A549 (cell line): ENCODE measurements around the gene PTPN1. TPM values are rescaled to one million over a fixed set of nuclear protein-coding genes. Genes with fewer than 3 reads are reported as not detected.

Experiments used
- ATAC-seq, 2 experiments: fragments of 200-7000 bp in 1 of 2; fragments of >200 bp in 1 of 2; cut with Nextera tagmentation in 1 of 2; cut with Tn5 transposase in 1 of 2; 3 replicates each; pipeline versions ENCODE4 v1.8.0 to v1.9.1; 2018 to 2020; ENCODE audit warnings: mild to moderate bottlenecking in 1 of 2, moderate library complexity in 1 of 2
- CTCF ChIA-PET: fragments of 300-600 bp; sonication (Branson Sonifier 250); formaldehyde crosslinking; extraction: SDS; loops from one replicate; lab custom pipeline; 2021; ENCODE audit warnings: antibody characterized with exemption, inconsistent platforms; lab: Yijun Ruan, JAX
- POLR2A ChIA-PET: fragments of 350-600 bp; formaldehyde crosslinking; extraction: SDS; loops from one replicate; lab custom pipeline; 2021; ENCODE audit warnings: antibody characterized with exemption, inconsistent platforms; lab: Yijun Ruan, JAX
- DNase-seq, 2 experiments: peaks; one replicate each; pipeline versions ENCODE4 v3.0.0 to v3.0.0-alpha.2; 2011 to 2016; ENCODE audit warnings: low read depth in 1 of 2, low spot score in 1 of 2
- FAIRE-seq: peaks from 2 replicates; lab custom pipeline; 2011; peaks lifted over from hg19 to GRCh38; lab: Jason Lieb, UNC
- H3K27ac ChIP-seq, 2 experiments: fragments of >200 bp; sonication (Bioruptor Twin); formaldehyde crosslinking; 3 replicates each; pipeline ENCODE4 v1.5.1; 2016 to 2017
- H3K4me1 ChIP-seq: fragments of >200 bp; sonication (Bioruptor Twin); formaldehyde crosslinking; 3 replicates; pipeline ENCODE4 v1.6.1; 2016
- H3K4me2 ChIP-seq: fragments of >200 bp; sonication (Bioruptor Twin); formaldehyde crosslinking; 3 replicates; pipeline ENCODE4 v1.6.1; 2016
- H3K4me3 ChIP-seq: fragments of >200 bp; sonication (Bioruptor Twin); formaldehyde crosslinking; 3 replicates; pipeline ENCODE4 v1.5.1; 2016
- H3K9me3 ChIP-seq: fragments of >200 bp; sonication (Bioruptor Twin); formaldehyde crosslinking; 3 replicates; pipeline ENCODE4 v1.6.1; 2016
- BHLHE40 ChIP-seq: IDR thresholded peaks from 2 replicates; pipeline ENCODE4 v1.6.1; 2012; ENCODE audit warnings: low read depth, low read length, inconsistent platforms
- CEBPB ChIP-seq, 2 experiments: fragments of >200 bp in 1 of 2; sonication (Bioruptor Twin) in 1 of 2; formaldehyde crosslinking in 1 of 2; IDR thresholded peaks; 2 replicates each; pipeline ENCODE4 v1.6.1; 2012 to 2016
- CHD2 ChIP-seq: fragments of 150-350 bp; IDR thresholded peaks from 2 replicates; pipeline ENCODE4 v1.6.1; 2014; ENCODE audit warnings: low read length; ENCODE audit not compliant: partially characterized antibody
- CHD4 ChIP-seq: fragments of 200-600 bp; sonication (generic); IDR thresholded peaks from 2 replicates; pipeline ENCODE4 v1.6.1; 2016; ENCODE audit warnings: antibody characterized with exemption, mild to moderate bottlenecking, borderline replicate concordance
- EHF ChIP-seq: fragments of 250-450 bp; sonication (Bioruptor Pico); IDR thresholded peaks from 2 replicates; pipeline ENCODE4 v1.5.0; 2020; ENCODE audit warnings: mild to moderate bottlenecking
- EP300 ChIP-seq, 2 experiments: fragments of >200 bp; sonication (Bioruptor Twin); formaldehyde crosslinking; IDR thresholded peaks; 2 replicates in 1 of 2; 3 replicates in 1 of 2; pipeline ENCODE4 v1.6.1; 2016 to 2017
- FOSL2 ChIP-seq, 2 experiments: fragments of 450-650 bp in 1 of 2; fragments of >200 bp in 1 of 2; sonication (Bioruptor Twin) in 1 of 2; formaldehyde crosslinking; IDR thresholded peaks; 2 replicates each; pipeline versions ENCODE4 v1.5.0 to v1.6.1; 2016 to 2020; ENCODE audit warnings: mild to moderate bottlenecking in 1 of 2, moderate library complexity in 1 of 2
- FOXS1 ChIP-seq: fragments of 250-450 bp; sonication (Bioruptor Pico); IDR thresholded peaks from 2 replicates; pipeline ENCODE4 v1.5.0; 2020; ENCODE audit warnings: mild to moderate bottlenecking, moderate library complexity
- GATA3 ChIP-seq: IDR thresholded peaks from 2 replicates; pipeline ENCODE4 v1.6.1; 2012; ENCODE audit warnings: borderline replicate concordance
- HDAC2 ChIP-seq: fragments of 200-600 bp; sonication (generic); IDR thresholded peaks from 2 replicates; pipeline ENCODE4 v1.6.1; 2016
- HEYL ChIP-seq: fragments of 250-450 bp; sonication (Bioruptor Pico); IDR thresholded peaks from 2 replicates; pipeline ENCODE4 v1.8.0; 2021; ENCODE audit warnings: mild to moderate bottlenecking, moderate library complexity
- HOXB13 ChIP-seq: fragments of 250-450 bp; sonication (Bioruptor Pico); IDR thresholded peaks from 2 replicates; pipeline ENCODE4 v1.5.0; 2020; ENCODE audit warnings: low read depth, mild to moderate bottlenecking, moderate library complexity
- JUNB ChIP-seq: fragments of >200 bp; sonication (Bioruptor Twin); formaldehyde crosslinking; IDR thresholded peaks from 2 replicates; pipeline ENCODE4 v1.6.1; 2016
- KDM5A ChIP-seq: fragments of 200-600 bp; sonication (generic); IDR thresholded peaks from 2 replicates; pipeline ENCODE4 v1.6.1; 2016; ENCODE audit warnings: antibody characterized with exemption, mild to moderate bottlenecking
- MAFK ChIP-seq: fragments of 450-650 bp; IDR thresholded peaks from 2 replicates; pipeline ENCODE4 v1.6.1; 2014; ENCODE audit not compliant: partially characterized antibody
- NR3C1 ChIP-seq: fragments of >200 bp; sonication (Bioruptor Twin); formaldehyde crosslinking; IDR thresholded peaks from 3 replicates; pipeline ENCODE4 v1.6.1; 2017
- POLR2AphosphoS2 ChIP-seq: conservative IDR thresholded peaks from 2 replicates; pipeline ENCODE4 v1.6.1; 2012; ENCODE audit warnings: low read length, improper control_type of control experiment, inconsistent platforms
- RARB ChIP-seq: fragments of 250-450 bp; sonication (Bioruptor Pico); IDR thresholded peaks from 2 replicates; pipeline ENCODE4 v1.8.0; 2021; ENCODE audit warnings: mild to moderate bottlenecking, moderate library complexity
- RCOR1 ChIP-seq: fragments of 150-350 bp; IDR thresholded peaks from 2 replicates; pipeline ENCODE4 v1.6.1; 2014; ENCODE audit warnings: antibody characterized with exemption, low read length, low read depth
- RFX5 ChIP-seq: fragments of 450-650 bp; IDR thresholded peaks from 2 replicates; pipeline ENCODE4 v1.7.1; 2014; ENCODE audit warnings: antibody characterized with exemption, mild to moderate bottlenecking, moderate library complexity
- RNF2 ChIP-seq: fragments of 200-600 bp; sonication (generic); IDR thresholded peaks from 2 replicates; pipeline ENCODE4 v1.6.1; 2016; ENCODE audit warnings: low read depth, mild to moderate bottlenecking, antibody characterized with exemption, moderate library complexity, borderline replicate concordance
- SMC3 ChIP-seq: fragments of >200 bp; sonication (Bioruptor Twin); formaldehyde crosslinking; IDR thresholded peaks from 3 replicates; pipeline ENCODE4 v1.6.1; 2018; ENCODE audit warnings: inconsistent platforms
- SREBF2 ChIP-seq: fragments of 450-650 bp; IDR thresholded peaks from 2 replicates; pipeline ENCODE4 v1.6.1; 2014; ENCODE audit warnings: mild to moderate bottlenecking, moderate library complexity
- TP53 ChIP-seq: fragments of 250-450 bp; sonication (Bioruptor Pico); IDR thresholded peaks from 2 replicates; pipeline ENCODE4 v1.5.0; 2021; ENCODE audit warnings: mild to moderate bottlenecking, moderate library complexity
- ZSCAN20 ChIP-seq: fragments of 250-450 bp; sonication (Bioruptor Pico); IDR thresholded peaks from 2 replicates; pipeline ENCODE4 v1.8.0; 2022; ENCODE audit warnings: mild to moderate bottlenecking, moderate library complexity
- WGBS: methylation state at CpG from one replicate; pipeline ENCODE4 v1.1.6; 2017; ENCODE audit errors: missing lambda C conversion rate; 5-methylcytosine and 5-hydroxymethylcytosine counted together
- polyA plus RNA-seq, 4 experiments: library from polyadenylated mRNA; depleted of rRNA in 3 of 4; stranded (reverse); fragments of >200 nt; fragmentation: RNase III in 1 of 4; extraction: RNeasy Plus Mini Kit Qiagen cat#74134 plus additional on column Dnase treatment in 1 of 4; gene quantifications; 2 replicates in 3 of 4; 3 replicates in 1 of 4; pipeline ENCODE4 v1.2.3, GENCODE V29; 2011 to 2017
- TF ChIP-seq, protein P1 (sequence below): fragments of 200-600 bp; sonication (generic); IDR thresholded peaks from 2 replicates; pipeline ENCODE4 v1.6.1; 2016; ENCODE audit warnings: antibody characterized with exemption, mild to moderate bottlenecking, moderate library complexity
- TF ChIP-seq, protein P2 (sequence below): fragments of 450-650 bp; IDR thresholded peaks from 2 replicates; pipeline ENCODE4 v1.6.1; 2014; ENCODE audit warnings: antibody characterized with exemption
- TF ChIP-seq, protein P3 (sequence below): IDR thresholded peaks from 2 replicates; pipeline ENCODE4 v1.6.1; 2012
- TF ChIP-seq, protein P4 (sequence below): fragments of >200 bp; sonication (Bioruptor Twin); formaldehyde crosslinking; IDR thresholded peaks from 3 replicates; pipeline ENCODE4 v1.6.1; 2016

The PTPN1 gene
- polyA plus RNA-seq, 2 of the 4 experiments (the other 2 are of a cell fraction), result 23.2 to 24.3 TPM

DNA sequence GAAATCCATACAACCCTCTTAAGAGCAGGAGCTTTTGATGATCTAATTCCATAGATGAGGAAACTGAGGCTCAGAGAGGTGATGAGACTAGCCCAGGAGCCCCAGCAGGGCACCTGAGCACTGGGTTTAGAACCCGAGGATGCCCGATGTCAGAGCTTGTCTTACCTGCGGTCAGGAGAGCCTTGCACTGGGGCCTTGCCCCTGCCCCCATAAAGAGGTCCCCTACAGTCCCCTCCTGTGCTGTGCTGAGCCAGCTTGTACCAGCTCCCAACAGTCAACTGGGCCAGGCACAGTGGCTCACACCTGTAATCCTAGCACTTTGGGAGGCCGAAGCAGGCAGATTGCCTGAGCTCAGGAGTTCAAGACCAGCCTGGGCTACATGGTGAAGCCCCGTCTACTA, 122.5 kb downstream of the PTPN1 start:
- H3K4me2 ChIP-seq, result no peak overlapping the region
- WGBS, result 78% methylated on average over 5 of the region's 5 CpGs
- TF ChIP-seq HEYL (CRISPR knock-in tag) (no peak), RNF2 (no peak), RARB (CRISPR knock-in tag) (no peak), SREBF2 (no peak), RFX5 (no peak), CHD4 (no peak), EP300 (IDR thresholded peaks at IDR 0.05) (no peak), TP53 (CRISPR knock-in tag) (no peak), FOSL2 (IDR thresholded peaks at IDR 0.05) (no peak), FOSL2 (CRISPR knock-in tag; IDR thresholded peaks at IDR 0.05) (no peak), SMC3 (no peak), CEBPB (IDR thresholded peaks at IDR 0.05) (no peak), HOXB13 (CRISPR knock-in tag) (no peak), NR3C1 (no peak), ZSCAN20 (CRISPR knock-in tag) (no peak), RCOR1 (no peak)
- TF ChIP-seq, protein P1, sequence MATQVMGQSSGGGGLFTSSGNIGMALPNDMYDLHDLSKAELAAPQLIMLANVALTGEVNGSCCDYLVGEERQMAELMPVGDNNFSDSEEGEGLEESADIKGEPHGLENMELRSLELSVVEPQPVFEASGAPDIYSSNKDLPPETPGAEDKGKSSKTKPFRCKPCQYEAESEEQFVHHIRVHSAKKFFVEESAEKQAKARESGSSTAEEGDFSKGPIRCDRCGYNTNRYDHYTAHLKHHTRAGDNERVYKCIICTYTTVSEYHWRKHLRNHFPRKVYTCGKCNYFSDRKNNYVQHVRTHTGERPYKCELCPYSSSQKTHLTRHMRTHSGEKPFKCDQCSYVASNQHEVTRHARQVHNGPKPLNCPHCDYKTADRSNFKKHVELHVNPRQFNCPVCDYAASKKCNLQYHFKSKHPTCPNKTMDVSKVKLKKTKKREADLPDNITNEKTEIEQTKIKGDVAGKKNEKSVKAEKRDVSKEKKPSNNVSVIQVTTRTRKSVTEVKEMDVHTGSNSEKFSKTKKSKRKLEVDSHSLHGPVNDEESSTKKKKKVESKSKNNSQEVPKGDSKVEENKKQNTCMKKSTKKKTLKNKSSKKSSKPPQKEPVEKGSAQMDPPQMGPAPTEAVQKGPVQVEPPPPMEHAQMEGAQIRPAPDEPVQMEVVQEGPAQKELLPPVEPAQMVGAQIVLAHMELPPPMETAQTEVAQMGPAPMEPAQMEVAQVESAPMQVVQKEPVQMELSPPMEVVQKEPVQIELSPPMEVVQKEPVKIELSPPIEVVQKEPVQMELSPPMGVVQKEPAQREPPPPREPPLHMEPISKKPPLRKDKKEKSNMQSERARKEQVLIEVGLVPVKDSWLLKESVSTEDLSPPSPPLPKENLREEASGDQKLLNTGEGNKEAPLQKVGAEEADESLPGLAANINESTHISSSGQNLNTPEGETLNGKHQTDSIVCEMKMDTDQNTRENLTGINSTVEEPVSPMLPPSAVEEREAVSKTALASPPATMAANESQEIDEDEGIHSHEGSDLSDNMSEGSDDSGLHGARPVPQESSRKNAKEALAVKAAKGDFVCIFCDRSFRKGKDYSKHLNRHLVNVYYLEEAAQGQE, result no peak
- TF ChIP-seq, protein P2, sequence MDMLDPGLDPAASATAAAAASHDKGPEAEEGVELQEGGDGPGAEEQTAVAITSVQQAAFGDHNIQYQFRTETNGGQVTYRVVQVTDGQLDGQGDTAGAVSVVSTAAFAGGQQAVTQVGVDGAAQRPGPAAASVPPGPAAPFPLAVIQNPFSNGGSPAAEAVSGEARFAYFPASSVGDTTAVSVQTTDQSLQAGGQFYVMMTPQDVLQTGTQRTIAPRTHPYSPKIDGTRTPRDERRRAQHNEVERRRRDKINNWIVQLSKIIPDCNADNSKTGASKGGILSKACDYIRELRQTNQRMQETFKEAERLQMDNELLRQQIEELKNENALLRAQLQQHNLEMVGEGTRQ, result no peak
- no peaks in the 10 kb centered on the region for H3K9me3 ChIP-seq
- DNase-seq (no peak), ATAC-seq (no peak), FAIRE-seq (no peak)
- no peak overlapping the region for H3K4me3 ChIP-seq
- CTCF ChIA-PET, result interaction anchor here (0.5 to 19.2 kb wide), 12 partner anchors 10 to 476 kb away, joined by 3 to 347 read pairs (median 6); partner anchors contain the start of gene BCAS4
- H3K4me1 ChIP-seq, result peaks cover 36% of the 10 kb centered on the region
- peak overlapping the region in 1 of 2 experiments; percentile 6; a peak in 1 of 6 replicates for H3K27ac ChIP-seq
- POLR2A ChIA-PET, result no interaction called here

DNA sequence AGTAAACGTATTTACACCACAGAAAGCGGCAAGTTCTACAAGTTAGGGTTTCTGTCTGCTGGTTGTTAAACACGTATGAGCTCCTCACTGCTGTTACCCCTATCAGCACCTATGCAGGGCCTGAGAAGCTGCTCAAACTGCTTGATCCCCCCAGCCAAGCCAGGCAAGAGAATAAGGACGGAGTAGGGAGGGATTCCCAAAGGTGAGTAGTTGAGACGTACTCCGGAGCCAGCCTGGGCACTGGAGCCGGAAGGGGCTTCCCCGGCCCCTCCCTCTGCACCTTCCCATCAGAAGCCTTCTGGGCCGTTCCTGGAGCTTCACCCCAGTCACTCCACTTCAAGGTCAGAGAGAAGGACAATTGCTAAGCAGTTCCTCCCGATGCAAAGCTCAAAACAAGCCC, 123.2 kb downstream of the PTPN1 start:
- CTCF ChIA-PET, result interaction anchor here (0.9 to 19.2 kb wide), 12 partner anchors 9 to 155 kb away, joined by 3 to 347 read pairs (median 10); partner anchors contain the start of gene BCAS4
- POLR2A ChIA-PET, result no interaction called here
- Histone ChIP-seq H3K4me3 (no peak overlapping the region), H3K4me1 (peaks cover 43% of the 10 kb centered on the region), H3K9me3 (no peaks in the 10 kb centered on the region), H3K4me2 (no peak overlapping the region), H3K27ac (no peak overlapping the region)
- FAIRE-seq (no peak), DNase-seq (no peak), ATAC-seq (no peak)
- WGBS, result 77% methylated on average over 10 of the region's 10 CpGs
- TF ChIP-seq FOXS1 (CRISPR knock-in tag) (no peak), HDAC2 (no peak), HEYL (CRISPR knock-in tag) (no peak), POLR2AphosphoS2 (no peak), TP53 (CRISPR knock-in tag) (no peak), NR3C1 (no peak), BHLHE40 (no peak), CHD2 (no peak), RARB (CRISPR knock-in tag) (no peak), JUNB (no peak), KDM5A (no peak), CEBPB (IDR thresholded peaks at IDR 0.05) (no peak), GATA3 (no peak), EHF (CRISPR knock-in tag) (no peak), MAFK (no peak)
- TF ChIP-seq, protein P3, sequence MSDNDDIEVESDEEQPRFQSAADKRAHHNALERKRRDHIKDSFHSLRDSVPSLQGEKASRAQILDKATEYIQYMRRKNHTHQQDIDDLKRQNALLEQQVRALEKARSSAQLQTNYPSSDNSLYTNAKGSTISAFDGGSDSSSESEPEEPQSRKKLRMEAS, result no peak
- TF ChIP-seq, protein P1, result no peak
- TF ChIP-seq, protein P4, sequence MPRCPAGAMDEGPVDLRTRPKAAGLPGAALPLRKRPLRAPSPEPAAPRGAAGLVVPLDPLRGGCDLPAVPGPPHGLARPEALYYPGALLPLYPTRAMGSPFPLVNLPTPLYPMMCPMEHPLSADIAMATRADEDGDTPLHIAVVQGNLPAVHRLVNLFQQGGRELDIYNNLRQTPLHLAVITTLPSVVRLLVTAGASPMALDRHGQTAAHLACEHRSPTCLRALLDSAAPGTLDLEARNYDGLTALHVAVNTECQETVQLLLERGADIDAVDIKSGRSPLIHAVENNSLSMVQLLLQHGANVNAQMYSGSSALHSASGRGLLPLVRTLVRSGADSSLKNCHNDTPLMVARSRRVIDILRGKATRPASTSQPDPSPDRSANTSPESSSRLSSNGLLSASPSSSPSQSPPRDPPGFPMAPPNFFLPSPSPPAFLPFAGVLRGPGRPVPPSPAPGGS, result no peak
